Measurements from ENCODE around the gene INPP4B. TPM values are rescaled to one million over a fixed set of nuclear protein-coding genes. Genes with fewer than 3 reads are reported as not detected.

INPP4B gene
- total RNA-seq, 1 experiment from 2014 or later: 17.6 TPM

DNA sequence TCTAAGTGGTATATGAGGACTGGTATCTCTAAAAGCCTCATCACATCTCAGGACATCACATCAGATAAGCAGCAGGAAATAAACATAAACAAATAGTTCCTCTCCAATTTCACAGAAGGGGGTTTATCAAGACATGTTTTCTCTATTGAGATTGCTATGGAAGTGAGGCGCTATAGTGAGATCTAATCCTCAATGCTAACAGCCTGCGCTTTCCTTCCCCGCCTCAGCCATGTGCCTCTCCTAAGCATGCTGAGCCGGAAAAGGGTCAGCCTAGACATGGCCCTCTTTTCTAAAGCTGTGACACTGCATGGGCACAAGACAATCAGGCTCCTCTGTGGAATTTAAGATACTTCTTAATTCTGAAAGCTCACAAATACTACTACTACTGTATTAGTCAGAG, 286.1 kb downstream of the INPP4B start:
- TF ChIP-seq, protein P1, sequence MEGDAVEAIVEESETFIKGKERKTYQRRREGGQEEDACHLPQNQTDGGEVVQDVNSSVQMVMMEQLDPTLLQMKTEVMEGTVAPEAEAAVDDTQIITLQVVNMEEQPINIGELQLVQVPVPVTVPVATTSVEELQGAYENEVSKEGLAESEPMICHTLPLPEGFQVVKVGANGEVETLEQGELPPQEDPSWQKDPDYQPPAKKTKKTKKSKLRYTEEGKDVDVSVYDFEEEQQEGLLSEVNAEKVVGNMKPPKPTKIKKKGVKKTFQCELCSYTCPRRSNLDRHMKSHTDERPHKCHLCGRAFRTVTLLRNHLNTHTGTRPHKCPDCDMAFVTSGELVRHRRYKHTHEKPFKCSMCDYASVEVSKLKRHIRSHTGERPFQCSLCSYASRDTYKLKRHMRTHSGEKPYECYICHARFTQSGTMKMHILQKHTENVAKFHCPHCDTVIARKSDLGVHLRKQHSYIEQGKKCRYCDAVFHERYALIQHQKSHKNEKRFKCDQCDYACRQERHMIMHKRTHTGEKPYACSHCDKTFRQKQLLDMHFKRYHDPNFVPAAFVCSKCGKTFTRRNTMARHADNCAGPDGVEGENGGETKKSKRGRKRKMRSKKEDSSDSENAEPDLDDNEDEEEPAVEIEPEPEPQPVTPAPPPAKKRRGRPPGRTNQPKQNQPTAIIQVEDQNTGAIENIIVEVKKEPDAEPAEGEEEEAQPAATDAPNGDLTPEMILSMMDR (IDR thresholded peaks at IDR 0.05; ENCODE audit: unreplicated experiment): no peak
- Mint-ChIP-seq H3K27me3 (ENCODE audit: insufficient read depth, unreplicated experiment) (no peaks in the 10 kb centered on the region), H3K9me3 (ENCODE audit: unreplicated experiment) (peaks cover 6% of the 10 kb centered on the region), H3K27ac (ENCODE audit: low read depth, unreplicated experiment) (no peak overlapping the region), H3K36me3 (ENCODE audit: insufficient read depth, unreplicated experiment) (no peaks in the 10 kb centered on the region), H3K4me3 (ENCODE audit: unreplicated experiment) (no peak overlapping the region), H3K4me1 (ENCODE audit: insufficient read depth, unreplicated experiment) (peaks cover 19% of the 10 kb centered on the region)
- intact Hi-C loops (cut with micrococcal nuclease): loop anchor here (10.0 kb wide), 2 partner anchors 205 to 285 kb away; partner anchors contain the start of gene INPP4B
- no peak for DNase-seq (ENCODE audit: unreplicated experiment)
- CTCF ChIA-PET: interaction anchor here (0.5 kb wide), 1 partner anchor 211 kb away, joined by 3 read pairs; no protein-coding TSS in a partner anchor
- BruUV-seq (replicated peaks): no TSS peak
- POLR2A ChIA-PET: no interaction called here

DNA sequence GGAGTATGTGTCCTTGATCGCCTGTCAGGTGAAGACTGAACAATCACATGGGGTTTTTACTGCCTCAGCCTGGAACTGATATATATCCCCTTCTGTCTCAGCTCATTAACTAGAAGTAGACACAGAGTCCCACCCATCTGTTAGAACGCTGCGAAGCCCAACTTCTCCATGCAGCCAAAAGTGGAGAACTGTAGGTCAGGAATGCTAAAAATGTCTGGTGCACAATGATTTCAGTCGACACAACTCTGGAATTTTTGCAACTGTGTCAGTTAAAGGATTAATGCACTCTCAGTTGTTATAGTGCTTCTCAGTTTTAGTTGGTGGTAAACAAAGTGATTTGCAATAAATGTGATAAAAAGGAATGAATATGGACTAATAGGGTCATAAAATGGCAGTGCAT, 287.2 kb downstream of the INPP4B start:
- H3K27ac Mint-ChIP-seq (ENCODE audit: low read depth, unreplicated experiment): no peak overlapping the region
- TF ChIP-seq, protein P1 (IDR thresholded peaks at IDR 0.05; ENCODE audit: unreplicated experiment): no peak
- no peak overlapping the region for H3K4me3 Mint-ChIP-seq (ENCODE audit: unreplicated experiment)
- no peaks in the 10 kb centered on the region for H3K36me3 Mint-ChIP-seq (ENCODE audit: insufficient read depth, unreplicated experiment)
- H3K27me3 Mint-ChIP-seq (ENCODE audit: insufficient read depth, unreplicated experiment): no peaks in the 10 kb centered on the region
- peaks cover 1% of the 10 kb centered on the region for H3K9me3 Mint-ChIP-seq (ENCODE audit: unreplicated experiment)
- ChIA-PET POLR2A (no interaction called here), CTCF (no interaction called here)
- intact Hi-C loops (cut with micrococcal nuclease): loop anchor here (10.0 kb wide), 2 partner anchors 204 to 286 kb away; partner anchors contain the start of gene INPP4B
- BruUV-seq (replicated peaks): no TSS peak
- no peak for DNase-seq (ENCODE audit: unreplicated experiment)
- H3K4me1 Mint-ChIP-seq (ENCODE audit: insufficient read depth, unreplicated experiment): peaks cover 15% of the 10 kb centered on the region

DNA sequence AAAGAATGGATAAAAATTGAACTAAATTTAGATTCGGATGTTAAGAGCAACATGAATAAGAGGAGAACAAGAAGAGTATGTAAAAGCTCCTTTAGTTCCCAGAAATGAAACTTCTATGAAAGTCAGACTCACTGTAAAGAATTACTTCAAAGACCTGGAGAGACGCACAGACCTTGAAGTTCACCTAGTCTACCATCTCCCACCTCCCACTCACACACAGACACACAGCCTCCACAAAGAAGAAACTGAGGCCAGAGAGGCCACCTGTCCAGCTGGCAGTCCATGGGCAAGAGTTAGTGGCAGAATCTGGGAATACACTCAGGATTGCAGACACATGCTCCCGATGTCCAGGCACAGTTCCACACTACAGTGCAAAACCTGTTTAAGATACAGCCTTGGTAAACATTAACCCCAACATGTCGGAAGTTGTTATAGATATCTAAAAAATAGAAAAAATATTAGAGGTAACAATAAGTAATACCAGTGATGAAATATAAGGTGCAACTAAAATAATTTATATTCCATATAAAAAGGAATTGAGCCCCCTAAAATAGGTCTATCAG, 288.8 kb downstream of the INPP4B start:
- BruUV-seq (replicated peaks): no TSS peak
- H3K36me3 Mint-ChIP-seq (ENCODE audit: insufficient read depth, unreplicated experiment): no peaks in the 10 kb centered on the region
- H3K27me3 Mint-ChIP-seq (ENCODE audit: insufficient read depth, unreplicated experiment): no peaks in the 10 kb centered on the region
- H3K4me3 Mint-ChIP-seq (ENCODE audit: unreplicated experiment): no peak overlapping the region
- DNase-seq (ENCODE audit: unreplicated experiment): no peak
- TF ChIP-seq, protein P1 (IDR thresholded peaks at IDR 0.05; ENCODE audit: unreplicated experiment): no peak
- H3K4me1 Mint-ChIP-seq (ENCODE audit: insufficient read depth, unreplicated experiment): peaks cover 12% of the 10 kb centered on the region
- intact Hi-C loops (cut with micrococcal nuclease): loop anchor here (10.0 kb wide), 2 partner anchors 203 to 287 kb away; partner anchors contain the start of gene INPP4B
- H3K9me3 Mint-ChIP-seq (ENCODE audit: unreplicated experiment): no peaks in the 10 kb centered on the region
- POLR2A ChIA-PET: interaction anchor here (0.6 to 0.7 kb wide), 3 partner anchors 54 to 546 kb away, joined by 3 to 4 read pairs (median 4); no protein-coding TSS in a partner anchor
- H3K27ac Mint-ChIP-seq (ENCODE audit: low read depth, unreplicated experiment): no peak overlapping the region
- CTCF ChIA-PET: no interaction called here

DNA sequence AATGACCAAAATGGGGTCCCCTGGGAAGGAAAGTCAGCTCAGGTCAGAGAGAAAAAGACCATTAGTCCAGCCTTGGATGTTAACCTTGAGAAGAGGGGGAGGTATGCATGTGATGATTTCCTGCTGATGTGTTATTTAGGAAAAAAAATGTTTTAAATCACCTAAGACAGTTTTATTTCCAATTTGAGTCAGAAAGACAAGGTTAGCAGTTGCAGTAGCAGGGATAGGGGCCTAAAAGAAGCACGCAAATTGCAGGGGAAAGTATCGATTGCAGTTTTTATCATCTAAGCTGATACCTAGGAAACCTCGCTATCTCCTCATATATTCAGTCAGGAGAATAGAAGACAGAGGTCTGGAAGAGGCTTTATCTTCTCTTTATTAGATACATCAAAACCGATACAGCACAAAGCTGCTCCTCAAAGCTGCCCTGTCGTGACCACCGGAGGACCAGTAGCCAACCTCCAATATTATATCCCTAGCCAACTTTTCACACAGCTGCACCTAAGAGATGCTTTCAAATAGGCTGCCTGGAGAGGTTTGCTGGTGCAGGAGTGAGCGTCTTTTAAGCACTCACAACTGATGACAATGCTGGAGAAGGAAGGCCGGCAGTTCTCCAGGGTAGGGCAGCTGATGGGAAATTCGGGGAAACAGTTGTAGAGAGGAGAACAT, 289.4 kb downstream of the INPP4B start:
- intact Hi-C loops (cut with micrococcal nuclease): loop anchor here (10.0 kb wide), 2 partner anchors 202 to 288 kb away; partner anchors contain the start of gene INPP4B
- H3K4me1 Mint-ChIP-seq (ENCODE audit: insufficient read depth, unreplicated experiment): peaks cover 12% of the 10 kb centered on the region
- CTCF ChIA-PET: interaction anchor here (0.7 kb wide), 1 partner anchor 69 kb away, joined by 3 read pairs; no protein-coding TSS in a partner anchor
- no peaks in the 10 kb centered on the region for H3K27me3 Mint-ChIP-seq (ENCODE audit: insufficient read depth, unreplicated experiment)
- no peaks in the 10 kb centered on the region for H3K9me3 Mint-ChIP-seq (ENCODE audit: unreplicated experiment)
- no peaks in the 10 kb centered on the region for H3K36me3 Mint-ChIP-seq (ENCODE audit: insufficient read depth, unreplicated experiment)
- TF ChIP-seq, protein P1 (IDR thresholded peaks at IDR 0.05; ENCODE audit: unreplicated experiment): no peak
- POLR2A ChIA-PET: interaction anchor here (0.6 to 0.7 kb wide), 3 partner anchors 54 to 545 kb away, joined by 3 to 4 read pairs (median 4); no protein-coding TSS in a partner anchor
- peak overlapping the region; percentile 43 for H3K27ac Mint-ChIP-seq (ENCODE audit: low read depth, unreplicated experiment)
- BruUV-seq (replicated peaks): no TSS peak
- DNase-seq (ENCODE audit: unreplicated experiment): no peak
- H3K4me3 Mint-ChIP-seq (ENCODE audit: unreplicated experiment): no peak overlapping the region
